SK-N-SH treated with all-trans-retinoic acid at 6 μM for 48 hours (cell line): ENCODE results near the gene CDC42.

Source experiments
- ATAC-seq: fragments of 200-7000 bp; cut with Tn5 transposase; 3 replicates; pipeline ENCODE4 v1.9.1; 2020; ENCODE audit warnings: mild to moderate bottlenecking, moderate library complexity
- ARNTL ChIP-seq: fragments of 450-650 bp; formaldehyde crosslinking; IDR thresholded peaks from 2 replicates; pipeline ENCODE4 v1.5.0; 2020; ENCODE audit warnings: low read depth, mild to moderate bottlenecking, moderate library complexity, borderline replicate concordance
- BACH2 ChIP-seq: fragments of 250-450 bp; sonication (Bioruptor Pico); IDR thresholded peaks from 2 replicates; pipeline ENCODE4 v1.9.0; 2021; ENCODE audit warnings: mild to moderate bottlenecking, borderline replicate concordance
- CREB5 ChIP-seq: fragments of 250-450 bp; sonication (Bioruptor Pico); IDR thresholded peaks from 2 replicates; pipeline ENCODE4 v1.5.1; 2020; ENCODE audit warnings: low read depth, mild to moderate bottlenecking, moderate library complexity
- CSDC2 ChIP-seq: fragments of 250-450 bp; sonication (Bioruptor Pico); IDR thresholded peaks from 2 replicates; pipeline ENCODE4 v1.5.0; 2020; ENCODE audit warnings: mild to moderate bottlenecking, moderate library complexity
- CSRNP3 ChIP-seq: fragments of 250-450 bp; sonication (Bioruptor Pico); IDR thresholded peaks from 2 replicates; pipeline ENCODE4 v1.5.1; 2021; ENCODE audit warnings: mild to moderate bottlenecking, moderate library complexity
- ESRRG ChIP-seq: fragments of 250-450 bp; sonication (Bioruptor Pico); IDR thresholded peaks from 2 replicates; pipeline ENCODE4 v1.6.1; 2021; ENCODE audit warnings: mild to moderate bottlenecking
- GLIS3 ChIP-seq: fragments of 250-450 bp; sonication (Bioruptor Pico); IDR thresholded peaks from 2 replicates; pipeline ENCODE4 v1.5.0; 2020; ENCODE audit warnings: mild to moderate bottlenecking, moderate library complexity
- ISL1 ChIP-seq: fragments of 250-450 bp; sonication (Bioruptor Pico); IDR thresholded peaks from 2 replicates; pipeline ENCODE4 v2.1.2; 2022; ENCODE audit warnings: mild to moderate bottlenecking, moderate library complexity
- OSR1 ChIP-seq: fragments of 250-450 bp; sonication (Bioruptor Pico); IDR thresholded peaks from 2 replicates; pipeline ENCODE4 v1.8.0; 2022; ENCODE audit warnings: moderate library complexity, mild to moderate bottlenecking, inconsistent platforms
- PATZ1 ChIP-seq: fragments of 250-450 bp; sonication (Bioruptor Pico); IDR thresholded peaks from 2 replicates; pipeline ENCODE4 v1.8.0; 2020; ENCODE audit warnings: mild to moderate bottlenecking, moderate library complexity, borderline replicate concordance
- POU6F1 ChIP-seq: fragments of 250-450 bp; sonication (Bioruptor Pico); IDR thresholded peaks from 2 replicates; pipeline ENCODE4 v1.8.0; 2021; ENCODE audit warnings: low read depth, mild to moderate bottlenecking, moderate library complexity, borderline replicate concordance
- RARB ChIP-seq: fragments of 250-450 bp; sonication (Bioruptor Pico); IDR thresholded peaks from 2 replicates; pipeline ENCODE4 v1.8.0; 2021; ENCODE audit warnings: mild to moderate bottlenecking, moderate library complexity
- SNAI2 ChIP-seq: fragments of 250-450 bp; sonication (Bioruptor Pico); IDR thresholded peaks from 2 replicates; pipeline ENCODE4 v1.5.0; 2020; ENCODE audit warnings: mild to moderate bottlenecking, moderate library complexity
- TOX ChIP-seq: fragments of 250-450 bp; sonication (Bioruptor Pico); IDR thresholded peaks from 2 replicates; pipeline ENCODE4 v1.8.0; 2021; ENCODE audit warnings: mild to moderate bottlenecking, moderate library complexity, borderline replicate concordance
- TSHZ2 ChIP-seq: fragments of 250-450 bp; sonication (Bioruptor Pico); IDR thresholded peaks from 2 replicates; pipeline ENCODE4 v1.5.0; 2020; ENCODE audit warnings: mild to moderate bottlenecking, moderate library complexity
- ZC3H10 ChIP-seq: fragments of 250-450 bp; sonication (Bioruptor Pico); IDR thresholded peaks from 2 replicates; pipeline ENCODE4 v1.5.1; 2021; ENCODE audit warnings: mild to moderate bottlenecking, moderate library complexity
- ZFP30 ChIP-seq: fragments of 450-650 bp; formaldehyde crosslinking; IDR thresholded peaks from 2 replicates; pipeline ENCODE4 v1.5.0; 2022; ENCODE audit warnings: mild to moderate bottlenecking, moderate library complexity
- ZNF565 ChIP-seq: fragments of 450-650 bp; formaldehyde crosslinking; conservative IDR thresholded peaks from 2 replicates; pipeline ENCODE4 v1.5.0; 2020; ENCODE audit warnings: low read depth, mild to moderate bottlenecking, moderate library complexity
- ZNF70 ChIP-seq: fragments of 450-650 bp; formaldehyde crosslinking; IDR thresholded peaks from 2 replicates; pipeline ENCODE4 v1.5.0; 2020; ENCODE audit warnings: mild to moderate bottlenecking, moderate library complexity

CDC42 gene

GRCh38 chr1:22122273-22123070 is 70.0 kb downstream of the CDC42 start:
- TF ChIP-seq RARB (CRISPR knock-in tag) (no peak), CREB5 (CRISPR knock-in tag) (no peak), ZC3H10 (CRISPR knock-in tag) (no peak), ESRRG (no peak), SNAI2 (CRISPR knock-in tag) (no peak), ZNF70 (CRISPR knock-in tag) (no peak), OSR1 (no peak), POU6F1 (CRISPR knock-in tag) (no peak), CSDC2 (CRISPR knock-in tag) (no peak), TSHZ2 (CRISPR knock-in tag) (no peak), GLIS3 (CRISPR knock-in tag) (no peak), ISL1 (CRISPR knock-in tag) (no peak), ARNTL (CRISPR knock-in tag) (no peak)
- no peak; the same call in 1 of the 3 replicates for ATAC-seq

- TF ChIP-seq RARB (CRISPR knock-in tag) (no peak), ZNF565 (CRISPR knock-in tag) (no peak), CSRNP3 (no peak), OSR1 (no peak), ARNTL (CRISPR knock-in tag) (no peak), ZNF70 (CRISPR knock-in tag) (no peak), BACH2 (CRISPR knock-in tag) (no peak), PATZ1 (CRISPR knock-in tag) (no peak), TOX (CRISPR knock-in tag) (no peak), SNAI2 (CRISPR knock-in tag) (no peak), ESRRG (no peak), ISL1 (CRISPR knock-in tag) (no peak), ZFP30 (CRISPR knock-in tag) (no peak), CREB5 (CRISPR knock-in tag) (no peak), CSDC2 (CRISPR knock-in tag) (no peak)
- ATAC-seq: no peak
These were observed 70.5 kb downstream of the CDC42 start for GRCh38 chr1:22123071-22123390.
